ENCODE results near the gene GPI. TPM values are rescaled to one million over a fixed set of nuclear protein-coding genes. Genes with fewer than 3 reads are reported as not detected.
A peak's percentile ranks its signal among the peaks of the same experiment; 100 is the strongest.

The GPI gene
- total RNA-seq, 1 donor from 2014 or later, result 598 TPM

GRCh38 chr19:34409189-34410164 lies 44.5 kb downstream of the GPI start:
- Mint-ChIP-seq H3K4me3 (no peak overlapping the region), H3K9me3 (no peaks in the 10 kb centered on the region), H3K27ac (no peak overlapping the region), H3K36me3 (ENCODE audit: low read depth) (peaks cover 34% of the 10 kb centered on the region), H3K27me3 (no peaks in the 10 kb centered on the region), H3K4me1 (peaks cover 2% of the 10 kb centered on the region)
- DNase-seq, result no peak
- intact Hi-C loops (cut with micrococcal nuclease), result no loop called here

GRCh38 chr19:34411216-34411615 lies 46.2 kb downstream of the GPI start:
- intact Hi-C loops (cut with micrococcal nuclease), result no loop called here
- H3K27ac Mint-ChIP-seq, result no peak overlapping the region
- no peaks in the 10 kb centered on the region for H3K9me3 Mint-ChIP-seq
- H3K36me3 Mint-ChIP-seq (ENCODE audit: low read depth), result peaks cover 39% of the 10 kb centered on the region
- no peaks in the 10 kb centered on the region for H3K27me3 Mint-ChIP-seq
- no peaks in the 10 kb centered on the region for H3K4me1 Mint-ChIP-seq
- H3K4me3 Mint-ChIP-seq, result no peak overlapping the region
- DNase-seq, result no peak

GRCh38 chr19:34416021-34416545 lies 51.1 kb downstream of the GPI start:
- intact Hi-C loops (cut with micrococcal nuclease), result no loop called here
- Mint-ChIP-seq H3K36me3 (ENCODE audit: low read depth) (peaks cover 37% of the 10 kb centered on the region), H3K9me3 (no peaks in the 10 kb centered on the region), H3K27me3 (no peaks in the 10 kb centered on the region), H3K4me1 (peaks cover 10% of the 10 kb centered on the region), H3K4me3 (no peak overlapping the region), H3K27ac (no peak overlapping the region)
- DNase-seq, result no peak

DNA sequence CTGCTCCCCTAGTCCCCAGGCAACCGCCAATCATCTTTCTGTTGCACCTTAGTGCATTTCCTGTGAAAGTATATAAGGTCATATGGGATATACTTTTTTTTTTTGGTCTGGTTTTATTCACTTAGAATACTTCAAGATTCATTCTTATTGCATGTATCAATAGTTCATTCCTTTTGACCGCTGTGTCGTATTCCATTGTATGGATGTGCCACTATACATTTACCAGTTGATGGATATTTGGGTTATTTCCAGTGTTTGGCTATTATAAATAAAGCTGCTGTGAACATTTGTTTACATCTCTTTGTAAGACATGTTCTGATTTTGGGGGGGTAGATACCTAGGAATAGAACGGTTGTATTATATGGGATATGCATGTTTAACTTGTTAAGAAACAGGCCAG lies 53.3 kb downstream of the GPI start:
- Mint-ChIP-seq H3K4me3 (no peak overlapping the region), H3K27ac (no peak overlapping the region), H3K4me1 (peaks cover 10% of the 10 kb centered on the region), H3K27me3 (no peaks in the 10 kb centered on the region), H3K36me3 (ENCODE audit: low read depth) (peaks cover 44% of the 10 kb centered on the region), H3K9me3 (no peaks in the 10 kb centered on the region)
- intact Hi-C loops (cut with micrococcal nuclease), result no loop called here
- DNase-seq, result no peak

DNA sequence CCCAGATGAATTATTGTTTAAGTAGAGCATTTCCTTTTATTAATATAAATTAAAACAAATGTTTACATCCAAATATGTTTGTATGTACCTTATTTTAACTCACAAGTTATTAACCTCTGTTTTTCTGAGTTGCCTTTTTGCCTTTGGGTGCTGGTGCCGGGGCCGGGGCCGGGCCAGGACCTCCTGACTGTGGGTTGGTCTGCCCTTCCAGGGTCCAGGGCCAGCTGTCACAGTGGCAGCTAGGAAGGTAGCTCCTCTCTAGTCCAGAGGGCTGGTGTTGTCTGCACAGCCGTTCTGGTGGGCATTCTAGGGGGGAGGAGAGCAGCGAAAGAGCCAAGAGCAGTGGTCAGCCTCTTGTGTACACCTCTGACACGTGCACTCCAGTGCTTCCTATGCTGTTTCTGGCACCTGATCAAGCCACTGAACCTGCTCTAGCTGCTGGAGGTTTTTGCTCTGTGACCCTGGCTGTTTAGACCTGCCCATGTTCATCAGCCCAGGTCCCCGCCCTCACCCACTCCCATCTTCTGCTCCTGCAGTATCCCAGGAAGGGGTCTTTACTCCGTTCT lies 61.2 kb downstream of the GPI start:
- no peak for DNase-seq
- Mint-ChIP-seq H3K9me3 (no peaks in the 10 kb centered on the region), H3K27me3 (no peaks in the 10 kb centered on the region), H3K4me1 (peaks cover 18% of the 10 kb centered on the region), H3K4me3 (no peak overlapping the region), H3K27ac (peak overlapping the region; percentile 27), H3K36me3 (ENCODE audit: low read depth) (peaks cover 28% of the 10 kb centered on the region)
- intact Hi-C loops (cut with micrococcal nuclease), result no loop called here

GRCh38 chr19:34428549-34429285 lies 63.7 kb downstream of the GPI start:
- no peaks in the 10 kb centered on the region for H3K27me3 Mint-ChIP-seq
- H3K4me3 Mint-ChIP-seq, result peak overlapping the region; percentile 97
- DNase-seq, result peak; percentile 85
- H3K9me3 Mint-ChIP-seq, result no peaks in the 10 kb centered on the region
- peaks cover 28% of the 10 kb centered on the region for H3K4me1 Mint-ChIP-seq
- intact Hi-C loops (cut with micrococcal nuclease), result loop anchor here (1.0 to 2.0 kb wide), 3 partner anchors 24 to 256 kb away; partner anchors contain the start of genes GPI, LSM14A and PDCD2L
- H3K27ac Mint-ChIP-seq, result peak overlapping the region; percentile 93
- peaks cover 34% of the 10 kb centered on the region for H3K36me3 Mint-ChIP-seq (ENCODE audit: low read depth)

- no peak for DNase-seq
- intact Hi-C loops (cut with micrococcal nuclease), result loop anchor here (2.0 kb wide), 1 partner anchor 65 kb away; the partner anchor contains the start of gene GPI
- Mint-ChIP-seq H3K27me3 (no peaks in the 10 kb centered on the region), H3K36me3 (ENCODE audit: low read depth) (peaks cover 39% of the 10 kb centered on the region), H3K9me3 (no peaks in the 10 kb centered on the region), H3K27ac (peak overlapping the region; percentile 56), H3K4me3 (peak overlapping the region; percentile 97), H3K4me1 (peaks cover 28% of the 10 kb centered on the region)
These were observed 64.6 kb downstream of the GPI start for GRCh38 chr19:34429553-34429952.

DNA sequence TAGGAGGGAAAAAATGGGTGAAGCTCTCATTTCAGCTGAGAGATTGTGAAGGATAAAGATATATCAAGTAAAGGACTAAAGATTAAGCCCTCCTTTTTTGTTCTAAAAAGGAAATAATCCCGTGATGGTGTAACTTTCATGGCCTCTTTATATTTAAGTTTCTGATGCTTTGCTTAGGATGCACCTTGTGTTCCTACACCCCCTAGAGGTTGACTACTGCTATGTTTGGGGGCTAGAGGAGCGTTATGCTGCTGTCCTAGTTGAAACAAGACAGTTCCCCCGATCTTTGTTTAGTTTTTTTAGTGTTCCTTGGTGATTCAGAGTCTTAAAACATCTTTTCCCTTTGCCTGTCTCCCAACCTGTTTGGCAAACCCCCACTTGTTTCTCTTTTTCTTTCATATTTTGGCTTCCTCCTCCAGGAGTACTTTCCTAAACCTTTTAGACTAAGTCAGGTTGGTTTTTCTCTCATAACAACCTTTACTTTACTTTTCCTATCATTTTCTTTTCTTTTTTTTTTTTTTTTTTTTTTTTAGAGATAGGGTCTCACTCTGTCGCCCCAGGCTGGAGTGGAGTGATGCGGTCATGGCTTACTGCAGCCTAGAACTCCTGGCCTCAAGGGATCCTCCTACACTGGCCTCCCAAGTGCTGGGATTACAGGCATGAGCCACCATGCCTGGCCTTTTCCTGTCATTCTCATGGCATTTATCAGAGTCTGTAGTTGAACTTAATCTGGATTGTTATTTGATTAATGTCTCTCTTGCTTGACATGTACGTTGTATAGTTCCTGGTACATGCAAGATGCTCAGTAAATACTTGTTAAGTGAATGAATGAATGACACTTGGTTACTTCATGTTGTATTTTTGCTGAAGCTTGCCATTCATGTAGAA lies 66.0 kb downstream of the GPI start:
- peak overlapping the region; percentile 47 for H3K27ac Mint-ChIP-seq
- H3K4me3 Mint-ChIP-seq, result peak overlapping the region; percentile 97
- H3K4me1 Mint-ChIP-seq, result peaks cover 28% of the 10 kb centered on the region
- DNase-seq, result peak; percentile 86
- H3K36me3 Mint-ChIP-seq (ENCODE audit: low read depth), result peaks cover 48% of the 10 kb centered on the region
- intact Hi-C loops (cut with micrococcal nuclease), result no loop called here
- H3K9me3 Mint-ChIP-seq, result no peaks in the 10 kb centered on the region
- H3K27me3 Mint-ChIP-seq, result no peaks in the 10 kb centered on the region

DNA sequence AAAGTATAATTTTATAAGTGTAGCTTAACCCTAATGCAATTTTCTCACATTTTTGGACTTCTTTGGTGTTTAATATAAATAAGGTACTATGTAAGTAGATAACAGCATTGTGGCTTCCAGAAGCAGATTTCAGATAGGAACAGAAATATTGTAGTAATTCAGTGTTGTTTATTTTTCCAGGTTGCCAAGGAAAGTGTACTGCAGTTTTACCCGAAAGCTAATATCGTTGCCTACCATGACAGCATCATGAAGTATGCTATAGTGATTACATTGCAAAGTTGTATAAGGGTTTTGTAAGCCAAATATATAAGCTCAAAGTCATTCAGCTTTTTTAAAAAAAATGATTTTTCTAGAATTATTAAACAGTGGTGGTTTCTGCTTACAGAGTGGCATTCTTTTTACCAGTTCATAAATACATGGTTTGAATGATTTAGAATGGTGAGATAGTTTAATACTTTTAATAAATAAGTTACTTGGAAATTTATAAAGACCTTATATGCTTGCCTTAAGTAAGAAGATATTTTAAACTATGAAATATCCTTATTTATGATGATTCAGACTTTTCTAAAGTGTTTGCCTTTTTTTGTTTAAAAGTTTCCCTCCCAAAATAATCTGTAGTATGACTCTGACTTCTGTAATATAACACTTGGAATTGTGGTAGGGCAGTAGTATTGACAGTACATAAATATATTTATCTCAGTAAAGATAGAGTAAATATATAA lies 66.8 kb downstream of the GPI start:
- H3K4me3 Mint-ChIP-seq, result no peak overlapping the region
- H3K27me3 Mint-ChIP-seq, result no peaks in the 10 kb centered on the region
- no peak for DNase-seq
- H3K27ac Mint-ChIP-seq, result no peak overlapping the region
- H3K4me1 Mint-ChIP-seq, result peaks cover 28% of the 10 kb centered on the region
- intact Hi-C loops (cut with micrococcal nuclease), result no loop called here
- no peaks in the 10 kb centered on the region for H3K9me3 Mint-ChIP-seq
- H3K36me3 Mint-ChIP-seq (ENCODE audit: low read depth), result peaks cover 55% of the 10 kb centered on the region

DNA sequence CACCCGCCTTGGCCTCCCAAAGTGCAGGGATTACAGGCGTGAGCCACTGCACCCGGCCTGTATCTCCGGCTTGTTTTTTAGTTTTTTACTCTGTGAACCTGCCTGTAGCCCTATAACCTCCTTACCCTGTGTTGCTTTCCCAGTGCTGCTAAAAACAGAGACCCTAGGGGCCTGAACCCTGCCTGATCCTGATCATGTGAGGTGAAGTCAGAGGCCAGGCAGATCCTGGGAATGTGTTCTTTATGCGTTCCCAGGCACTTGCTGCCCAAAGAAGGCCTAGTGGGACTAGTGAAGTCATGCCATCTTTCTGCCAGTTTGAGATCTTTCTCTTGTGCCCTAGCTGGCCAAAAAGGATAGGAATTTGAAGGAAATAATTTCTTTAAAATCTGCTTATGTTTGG lies 67.8 kb downstream of the GPI start:
- H3K36me3 Mint-ChIP-seq (ENCODE audit: low read depth), result peaks cover 61% of the 10 kb centered on the region
- H3K27ac Mint-ChIP-seq, result no peak overlapping the region
- intact Hi-C loops (cut with micrococcal nuclease), result no loop called here
- peaks cover 26% of the 10 kb centered on the region for H3K4me1 Mint-ChIP-seq
- no peak for DNase-seq
- H3K4me3 Mint-ChIP-seq, result no peak overlapping the region
- no peaks in the 10 kb centered on the region for H3K27me3 Mint-ChIP-seq
- no peaks in the 10 kb centered on the region for H3K9me3 Mint-ChIP-seq

DNA sequence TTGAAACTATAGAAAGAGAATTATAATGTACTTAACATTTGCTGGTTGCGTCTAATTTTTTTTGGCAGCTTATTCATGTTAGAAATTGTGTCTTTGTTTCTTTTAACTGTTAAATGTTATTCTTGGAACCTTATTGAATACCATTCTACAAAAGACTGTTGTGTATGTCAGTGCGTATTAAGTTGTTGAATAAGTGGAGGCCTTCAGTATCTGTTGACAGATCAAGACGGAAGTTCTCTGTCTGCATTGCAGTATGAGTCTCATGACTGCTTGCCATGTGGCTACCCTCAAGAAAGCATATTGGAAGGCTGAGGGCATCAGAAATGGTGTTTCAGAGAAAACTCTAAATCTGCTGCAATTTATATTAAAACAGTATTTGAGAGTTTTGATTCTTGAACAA lies 71.7 kb downstream of the GPI start:
- Mint-ChIP-seq H3K9me3 (no peaks in the 10 kb centered on the region), H3K27me3 (no peaks in the 10 kb centered on the region), H3K4me1 (peaks cover 10% of the 10 kb centered on the region), H3K4me3 (no peak overlapping the region), H3K36me3 (ENCODE audit: low read depth) (peaks cover 63% of the 10 kb centered on the region), H3K27ac (no peak overlapping the region)
- intact Hi-C loops (cut with micrococcal nuclease), result no loop called here
- no peak for DNase-seq

- H3K36me3 Mint-ChIP-seq (ENCODE audit: low read depth), result peaks cover 73% of the 10 kb centered on the region
- H3K27me3 Mint-ChIP-seq, result no peaks in the 10 kb centered on the region
- H3K27ac Mint-ChIP-seq, result no peak overlapping the region
- intact Hi-C loops (cut with micrococcal nuclease), result no loop called here
- H3K9me3 Mint-ChIP-seq, result no peaks in the 10 kb centered on the region
- no peak overlapping the region for H3K4me3 Mint-ChIP-seq
- no peak for DNase-seq
- peaks cover 7% of the 10 kb centered on the region for H3K4me1 Mint-ChIP-seq
These were observed 83.2 kb downstream of the GPI start for GRCh38 chr19:34448191-34448590.

Measured in activated CD4-positive, alpha-beta T cell treated with anti-CD3 and anti-CD28 coated beads, Interleukin-2, amount 10 ng/mL, durations not matched to agents 24 days and 14 days (primary cell).